ENCODE measurements around the gene PIK3CA.

The PIK3CA gene

GRCh38 chr3:179147514-179147872, 664 bp upstream of the PIK3CA start:
- H3K4me3 Mint-ChIP-seq = no peak overlapping the region
- H3K36me3 Mint-ChIP-seq (ENCODE audit: low read depth) = peaks cover 5% of the 10 kb centered on the region

GRCh38 chr3:179148616-179149405, 654 bp downstream of the PIK3CA start:
- Mint-ChIP-seq H3K27ac (peak overlapping the region; percentile 95), H3K4me3 (peak overlapping the region; percentile 98), H3K27me3 (ENCODE audit: low read depth) (peaks cover 19% of the 10 kb centered on the region), H3K36me3 (ENCODE audit: low read depth) (peaks cover 5% of the 10 kb centered on the region), H3K9me3 (no peaks in the 10 kb centered on the region), H3K4me1 (ENCODE audit: low read depth) (peaks cover 28% of the 10 kb centered on the region)

More at GRCh38 chr3:179147514-179147872, 664 bp upstream of the PIK3CA start:
- H3K27me3 Mint-ChIP-seq (ENCODE audit: low read depth) = peaks cover 26% of the 10 kb centered on the region
- H3K9me3 Mint-ChIP-seq = no peaks in the 10 kb centered on the region
- H3K4me1 Mint-ChIP-seq (ENCODE audit: low read depth) = peaks cover 26% of the 10 kb centered on the region
- no peak overlapping the region for H3K27ac Mint-ChIP-seq

GRCh38 chr3:179149406-179149867, 1.3 kb downstream of the PIK3CA start:
- Mint-ChIP-seq H3K4me3 (peak overlapping the region; percentile 98), H3K27me3 (ENCODE audit: low read depth) (peaks cover 16% of the 10 kb centered on the region), H3K27ac (peak overlapping the region; percentile 95), H3K4me1 (ENCODE audit: low read depth) (peaks cover 28% of the 10 kb centered on the region), H3K9me3 (no peaks in the 10 kb centered on the region), H3K36me3 (ENCODE audit: low read depth) (peaks cover 5% of the 10 kb centered on the region)

GRCh38 chr3:179149951-179150350, 1.8 kb downstream of the PIK3CA start:
- peak overlapping the region; percentile 98 for H3K4me3 Mint-ChIP-seq
- peaks cover 5% of the 10 kb centered on the region for H3K36me3 Mint-ChIP-seq (ENCODE audit: low read depth)
- H3K9me3 Mint-ChIP-seq = no peaks in the 10 kb centered on the region
- H3K4me1 Mint-ChIP-seq (ENCODE audit: low read depth) = peaks cover 28% of the 10 kb centered on the region
- peaks cover 14% of the 10 kb centered on the region for H3K27me3 Mint-ChIP-seq (ENCODE audit: low read depth)
- H3K27ac Mint-ChIP-seq = peak overlapping the region; percentile 95

- H3K27me3 Mint-ChIP-seq (ENCODE audit: low read depth) = peaks cover 10% of the 10 kb centered on the region
- peaks cover 28% of the 10 kb centered on the region for H3K4me1 Mint-ChIP-seq (ENCODE audit: low read depth)
- H3K4me3 Mint-ChIP-seq = no peak overlapping the region
- peaks cover 5% of the 10 kb centered on the region for H3K36me3 Mint-ChIP-seq (ENCODE audit: low read depth)
- no peaks in the 10 kb centered on the region for H3K9me3 Mint-ChIP-seq
- H3K27ac Mint-ChIP-seq = no peak overlapping the region
Observed at GRCh38 chr3:179150610-179151009, 2.5 kb downstream of the PIK3CA start.

- Mint-ChIP-seq H3K9me3 (no peaks in the 10 kb centered on the region), H3K4me1 (ENCODE audit: low read depth) (peaks cover 28% of the 10 kb centered on the region), H3K27ac (no peak overlapping the region), H3K27me3 (ENCODE audit: low read depth) (peaks cover 7% of the 10 kb centered on the region), H3K4me3 (no peak overlapping the region), H3K36me3 (ENCODE audit: low read depth) (peaks cover 5% of the 10 kb centered on the region)
Observed at GRCh38 chr3:179151474-179151873, 3.3 kb downstream of the PIK3CA start.

GRCh38 chr3:179156170-179156569, 8.0 kb downstream of the PIK3CA start:
- H3K9me3 Mint-ChIP-seq = no peaks in the 10 kb centered on the region
- no peak overlapping the region for H3K27ac Mint-ChIP-seq

GRCh38 chr3:179156775-179157174, 8.6 kb downstream of the PIK3CA start:
- Mint-ChIP-seq H3K27ac (no peak overlapping the region), H3K4me1 (ENCODE audit: low read depth) (peaks cover 13% of the 10 kb centered on the region)

More at GRCh38 chr3:179156170-179156569, 8.0 kb downstream of the PIK3CA start:
- Mint-ChIP-seq H3K36me3 (ENCODE audit: low read depth) (peaks cover 2% of the 10 kb centered on the region), H3K4me3 (no peak overlapping the region), H3K4me1 (ENCODE audit: low read depth) (peaks cover 18% of the 10 kb centered on the region), H3K27me3 (ENCODE audit: low read depth) (peaks cover 7% of the 10 kb centered on the region)

GRCh38 chr3:179158336-179159039, 10.3 kb downstream of the PIK3CA start:
- Mint-ChIP-seq H3K4me1 (ENCODE audit: low read depth) (peaks cover 6% of the 10 kb centered on the region), H3K36me3 (ENCODE audit: low read depth) (peaks cover 3% of the 10 kb centered on the region), H3K27me3 (ENCODE audit: low read depth) (no peaks in the 10 kb centered on the region), H3K4me3 (no peak overlapping the region), H3K9me3 (no peaks in the 10 kb centered on the region), H3K27ac (no peak overlapping the region)

More at GRCh38 chr3:179156775-179157174, 8.6 kb downstream of the PIK3CA start:
- peaks cover under 1% of the 10 kb centered on the region for H3K27me3 Mint-ChIP-seq (ENCODE audit: low read depth)
- no peak overlapping the region for H3K4me3 Mint-ChIP-seq
- H3K36me3 Mint-ChIP-seq (ENCODE audit: low read depth) = peaks cover 3% of the 10 kb centered on the region
- H3K9me3 Mint-ChIP-seq = no peaks in the 10 kb centered on the region

- Mint-ChIP-seq H3K4me1 (ENCODE audit: low read depth) (peaks cover 6% of the 10 kb centered on the region), H3K27me3 (ENCODE audit: low read depth) (peaks cover 4% of the 10 kb centered on the region), H3K4me3 (no peak overlapping the region)
Observed at GRCh38 chr3:179163503-179163902, 15.3 kb downstream of the PIK3CA start.

GRCh38 chr3:179164857-179165256, 16.7 kb downstream of the PIK3CA start:
- peaks cover 6% of the 10 kb centered on the region for H3K4me1 Mint-ChIP-seq (ENCODE audit: low read depth)
- peaks cover 4% of the 10 kb centered on the region for H3K27me3 Mint-ChIP-seq (ENCODE audit: low read depth)
- no peak overlapping the region for H3K27ac Mint-ChIP-seq
- H3K4me3 Mint-ChIP-seq = no peak overlapping the region
- H3K36me3 Mint-ChIP-seq (ENCODE audit: low read depth) = peaks cover 3% of the 10 kb centered on the region
- no peaks in the 10 kb centered on the region for H3K9me3 Mint-ChIP-seq

More at GRCh38 chr3:179163503-179163902, 15.3 kb downstream of the PIK3CA start:
- H3K36me3 Mint-ChIP-seq (ENCODE audit: low read depth) = peaks cover 3% of the 10 kb centered on the region
- no peak overlapping the region for H3K27ac Mint-ChIP-seq
- H3K9me3 Mint-ChIP-seq = no peaks in the 10 kb centered on the region

GRCh38 chr3:179166561-179167201, 18.5 kb downstream of the PIK3CA start:
- no peak overlapping the region for H3K27ac Mint-ChIP-seq
- H3K36me3 Mint-ChIP-seq (ENCODE audit: low read depth) = peaks cover 2% of the 10 kb centered on the region
- H3K27me3 Mint-ChIP-seq (ENCODE audit: low read depth) = peaks cover 6% of the 10 kb centered on the region
- H3K9me3 Mint-ChIP-seq = peaks cover 7% of the 10 kb centered on the region
- H3K4me3 Mint-ChIP-seq = no peak overlapping the region
- H3K4me1 Mint-ChIP-seq (ENCODE audit: low read depth) = no peaks in the 10 kb centered on the region

GRCh38 chr3:179168918-179169317, 20.8 kb downstream of the PIK3CA start:
- no peaks in the 10 kb centered on the region for H3K4me1 Mint-ChIP-seq (ENCODE audit: low read depth)

GRCh38 chr3:179172546-179172945, 24.4 kb downstream of the PIK3CA start:
- peaks cover 7% of the 10 kb centered on the region for H3K9me3 Mint-ChIP-seq
- no peak overlapping the region for H3K27ac Mint-ChIP-seq
- no peak overlapping the region for H3K4me3 Mint-ChIP-seq
- peaks cover 2% of the 10 kb centered on the region for H3K36me3 Mint-ChIP-seq (ENCODE audit: low read depth)
- peaks cover 13% of the 10 kb centered on the region for H3K4me1 Mint-ChIP-seq (ENCODE audit: low read depth)
- H3K27me3 Mint-ChIP-seq (ENCODE audit: low read depth) = peaks cover 4% of the 10 kb centered on the region

More at GRCh38 chr3:179168918-179169317, 20.8 kb downstream of the PIK3CA start:
- Mint-ChIP-seq H3K9me3 (peaks cover 7% of the 10 kb centered on the region), H3K27me3 (ENCODE audit: low read depth) (peaks cover 6% of the 10 kb centered on the region), H3K27ac (no peak overlapping the region), H3K36me3 (ENCODE audit: low read depth) (peaks cover 2% of the 10 kb centered on the region), H3K4me3 (no peak overlapping the region)
